SU-DHL-6 (cell line): ENCODE results near the gene COL27A1.
"Not testable (repeated sequence)": the region's sequence is repeated elsewhere in the genome, so short reads cannot be mapped to it uniquely, and the experiment has no call there.

Experiments
- H2AFZ ChIP-seq: fragments of 200-600 bp; sonication (generic); 2 replicates; pipeline ENCODE4 v1.6.1; 2014; ENCODE audit warnings: low read depth, mild to moderate bottlenecking, moderate library complexity, mixed read lengths, antibody characterized with exemption, low read length; ENCODE audit not compliant: severe bottlenecking
- H3F3A ChIP-seq: fragments of 200-600 bp; shearing (Covaris generic); 2 replicates; pipeline ENCODE4 v1.6.0; 2016; ENCODE audit warnings: antibody characterized with exemption, mild to moderate bottlenecking; ENCODE audit not compliant: insufficient read depth
- H3K27ac ChIP-seq: fragments of 200-600 bp; sonication (generic); 2 replicates; pipeline ENCODE4 v1.5.1; 2016; ENCODE audit warnings: low read depth, mild to moderate bottlenecking, low read length, moderate library complexity, mixed read lengths
- H3K27me3 ChIP-seq: fragments of 200-600 bp; sonication (generic), shearing (Covaris generic); 2 replicates; pipeline ENCODE4 v1.6.0; 2014; ENCODE audit warnings: mild to moderate bottlenecking, low read length
- H3K36me3 ChIP-seq: fragments of 200-600 bp; sonication (generic); 2 replicates; pipeline ENCODE4 v1.6.1; 2014; ENCODE audit warnings: mild to moderate bottlenecking, low read length, mixed read lengths
- H3K4me2 ChIP-seq: fragments of 300-600, 200-600 bp; shearing (Covaris generic), sonication (generic); 2 replicates; pipeline ENCODE4 v1.6.0; 2014; ENCODE audit warnings: low read length, low read depth, mild to moderate bottlenecking; ENCODE audit not compliant: poor library complexity, severe bottlenecking
- H3K4me3 ChIP-seq: fragments of 200-600 bp; sonication (generic); 2 replicates; pipeline ENCODE4 v1.5.1; 2014; ENCODE audit warnings: antibody characterized with exemption, low read length, mild to moderate bottlenecking, mixed read lengths; ENCODE audit not compliant: insufficient read depth, poor library complexity, severe bottlenecking
- H3K79me2 ChIP-seq: fragments of 200-600 bp; sonication (generic); 2 replicates; pipeline ENCODE4 v1.6.1; 2014; ENCODE audit warnings: mild to moderate bottlenecking, low read length, moderate library complexity; ENCODE audit not compliant: insufficient read depth
- H3K9ac ChIP-seq: fragments of 200-600 bp; sonication (generic); 2 replicates; pipeline ENCODE4 v1.7.0; 2014; ENCODE audit warnings: mild to moderate bottlenecking, low read length
- H3K9me2 ChIP-seq: fragments of 200-600 bp; sonication (generic); replicated peaks from 2 replicates; pipeline ENCODE4 v1.6.1; 2014; ENCODE audit warnings: low read length; ENCODE audit not compliant: insufficient read depth
- H3K9me3 ChIP-seq: fragments of 200-600 bp; sonication (generic); 2 replicates; pipeline ENCODE4 v1.6.1; 2014; ENCODE audit warnings: low read length, mixed read lengths; ENCODE audit not compliant: insufficient read depth
- H4K20me1 ChIP-seq: fragments of 200-600 bp; sonication (generic); 2 replicates; pipeline ENCODE4 v1.6.1; 2014; ENCODE audit warnings: low read depth, mild to moderate bottlenecking, antibody characterized with exemption, low read length, moderate library complexity, mixed read lengths
- CTCF ChIP-seq: fragments of 200-600 bp; sonication (generic); IDR thresholded peaks from one replicate; pipeline ENCODE4 v1.5.1; 2017; ENCODE audit warnings: antibody characterized with exemption, mild to moderate bottlenecking, low read length, moderate library complexity; ENCODE audit not compliant: insufficient read depth, poor library complexity, severe bottlenecking
- EZH2phosphoT487 ChIP-seq: fragments of 200-600 bp; sonication (generic), shearing (Covaris generic); conservative IDR thresholded peaks from 2 replicates; pipeline ENCODE4 v1.6.1; 2018; ENCODE audit warnings: mild to moderate bottlenecking, antibody characterized with exemption, low read length, moderate library complexity, mixed read lengths

COL27A1 gene

GRCh38 chr9:114327749-114328148 lies 172.4 kb downstream of the COL27A1 start:
- H3K27ac ChIP-seq = no peak overlapping the region
- no peaks in the 10 kb centered on the region for H3K9me2 ChIP-seq
- no peak overlapping the region for H2AFZ ChIP-seq
- no peaks in the 10 kb centered on the region for H3K9me3 ChIP-seq
- no peak overlapping the region for H3K9ac ChIP-seq
- H3K4me2 ChIP-seq = no peak overlapping the region
- no peaks in the 10 kb centered on the region for H4K20me1 ChIP-seq
- no peaks in the 10 kb centered on the region for H3K36me3 ChIP-seq
- TF ChIP-seq EZH2phosphoT487 (no peak), CTCF (no peak)
- H3K4me3 ChIP-seq = no peak overlapping the region
- H3K79me2 ChIP-seq = no peaks in the 10 kb centered on the region
- no peaks in the 10 kb centered on the region for H3K27me3 ChIP-seq
- no peaks in the 10 kb centered on the region for H3F3A ChIP-seq

- H3K9me2 ChIP-seq, H3K9ac ChIP-seq, H3K27ac ChIP-seq: not testable (repeated sequence)
These were observed 173.1 kb downstream of the COL27A1 start for GRCh38 chr9:114328357-114328820.

GRCh38 chr9:114328937-114329624 lies 173.7 kb downstream of the COL27A1 start:
- not testable (repeated sequence) for H3K27ac ChIP-seq, H3K79me2 ChIP-seq, H2AFZ ChIP-seq, H3K9ac ChIP-seq, H3K4me3 ChIP-seq, H3K9me2 ChIP-seq, H3K9me3 ChIP-seq, H3F3A ChIP-seq, H3K4me2 ChIP-seq, H3K36me3 ChIP-seq, H4K20me1 ChIP-seq, H3K27me3 ChIP-seq

More at GRCh38 chr9:114328357-114328820, 173.1 kb downstream of the COL27A1 start:
- not testable (repeated sequence) for H3F3A ChIP-seq, H2AFZ ChIP-seq, H3K9me3 ChIP-seq, H3K79me2 ChIP-seq, H3K4me3 ChIP-seq, H3K27me3 ChIP-seq, H3K4me2 ChIP-seq, H3K36me3 ChIP-seq, H4K20me1 ChIP-seq

GRCh38 chr9:114329625-114330022 lies 174.3 kb downstream of the COL27A1 start, which contains the start of gene ORM2:
ORM2 (plus strand) TSS chr9:114329869; CDS start chr9:114329905, 36 bp downstream.
- H3K4me3 ChIP-seq, H3K27me3 ChIP-seq, H3K9me2 ChIP-seq, H3K27ac ChIP-seq, H3K79me2 ChIP-seq, H3F3A ChIP-seq, H3K36me3 ChIP-seq, H3K4me2 ChIP-seq, H4K20me1 ChIP-seq, H3K9ac ChIP-seq, H2AFZ ChIP-seq, H3K9me3 ChIP-seq: not testable (repeated sequence)

GRCh38 chr9:114330636-114331035 lies 175.3 kb downstream of the COL27A1 start:
- Histone ChIP-seq H3K4me3 (no peak overlapping the region), H2AFZ (no peak overlapping the region), H3K27me3 (no peaks in the 10 kb centered on the region), H3K79me2 (no peaks in the 10 kb centered on the region), H3K9ac (no peak overlapping the region), H4K20me1 (no peaks in the 10 kb centered on the region), H3K27ac (no peak overlapping the region), H3K36me3 (no peaks in the 10 kb centered on the region; the same call in 1 of the 2 replicates), H3K9me3 (no peaks in the 10 kb centered on the region), H3K9me2 (no peaks in the 10 kb centered on the region), H3K4me2 (no peak overlapping the region), H3F3A (no peaks in the 10 kb centered on the region)
- TF ChIP-seq CTCF (no peak), EZH2phosphoT487 (no peak)

- not testable (repeated sequence) for H3K79me2 ChIP-seq, H3K9me3 ChIP-seq, H3K27ac ChIP-seq, H3K4me2 ChIP-seq, H3F3A ChIP-seq, H3K9ac ChIP-seq, H4K20me1 ChIP-seq, H3K36me3 ChIP-seq, H3K27me3 ChIP-seq, H2AFZ ChIP-seq, H3K4me3 ChIP-seq, H3K9me2 ChIP-seq
These were observed 176.2 kb downstream of the COL27A1 start for GRCh38 chr9:114331229-114332195.
